Ishikawa (cell line): ENCODE results near the gene MIAT.

Experiments used
- CEBPB ChIP-seq: IDR thresholded peaks from 2 replicates; pipeline ENCODE4 v1.6.1; 2012
- CREB1 ChIP-seq: IDR thresholded peaks from 2 replicates; pipeline ENCODE4 v1.6.1; 2012; ENCODE audit warnings: low read depth
- EGR1 ChIP-seq: IDR thresholded peaks from 2 replicates; pipeline ENCODE4 v1.6.1; 2012
- EP300 ChIP-seq: IDR thresholded peaks from 2 replicates; pipeline ENCODE4 v1.6.1; 2012; ENCODE audit warnings: borderline replicate concordance
- FOXM1 ChIP-seq: IDR thresholded peaks from 2 replicates; pipeline ENCODE4 v1.6.1; 2012; ENCODE audit warnings: low read depth, borderline replicate concordance
- RAD21 ChIP-seq: IDR thresholded peaks from 2 replicates; pipeline ENCODE4 v1.6.1; 2012; ENCODE audit warnings: low read depth
- REST ChIP-seq: IDR thresholded peaks from 2 replicates; pipeline ENCODE4 v1.6.1; 2012; ENCODE audit warnings: low read depth, mild to moderate bottlenecking
- TAF1 ChIP-seq: IDR thresholded peaks from 2 replicates; pipeline ENCODE4 v1.6.1; 2012; ENCODE audit warnings: low read depth, mild to moderate bottlenecking
- TCF12 ChIP-seq: IDR thresholded peaks from 2 replicates; pipeline ENCODE4 v1.6.1; 2012; ENCODE audit warnings: low read depth
- TEAD4 ChIP-seq: IDR thresholded peaks from 2 replicates; pipeline ENCODE4 v1.6.1; 2012
- YY1 ChIP-seq: IDR thresholded peaks from 2 replicates; pipeline ENCODE4 v1.6.1; 2012; ENCODE audit warnings: low read depth
- TF ChIP-seq, protein P1 (sequence below): IDR thresholded peaks from 2 replicates; pipeline ENCODE4 v1.6.1; 2012
- TF ChIP-seq, protein P2 (sequence below): IDR thresholded peaks from 2 replicates; pipeline ENCODE4 v1.6.1; 2012

DNA sequence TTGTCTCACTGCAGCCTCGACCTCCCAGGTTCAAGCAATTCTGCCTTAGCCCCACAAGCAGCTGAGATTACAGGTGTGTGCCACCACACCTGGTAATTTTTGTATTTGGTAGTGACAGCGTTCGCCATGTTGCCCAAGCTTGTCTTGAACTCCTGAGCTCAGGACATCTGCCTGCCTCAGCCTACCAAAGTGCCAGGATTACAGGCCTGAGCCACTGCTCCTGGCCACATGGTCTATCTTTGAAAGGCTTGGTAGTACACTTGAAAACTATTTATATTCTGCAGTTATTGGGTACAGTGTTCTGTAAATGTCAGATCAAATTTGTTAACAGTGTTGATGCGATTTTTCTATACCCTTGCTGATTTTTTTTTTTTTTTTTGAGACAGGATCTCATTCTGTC, 26.1 kb upstream of the MIAT start:
- TF ChIP-seq CEBPB (no peak), TCF12 (no peak), TAF1 (no peak), TEAD4 (no peak), RAD21 (no peak), EP300 (no peak), YY1 (no peak), FOXM1 (no peak), REST (no peak), CREB1 (no peak), EGR1 (no peak)
- TF ChIP-seq, protein P1, sequence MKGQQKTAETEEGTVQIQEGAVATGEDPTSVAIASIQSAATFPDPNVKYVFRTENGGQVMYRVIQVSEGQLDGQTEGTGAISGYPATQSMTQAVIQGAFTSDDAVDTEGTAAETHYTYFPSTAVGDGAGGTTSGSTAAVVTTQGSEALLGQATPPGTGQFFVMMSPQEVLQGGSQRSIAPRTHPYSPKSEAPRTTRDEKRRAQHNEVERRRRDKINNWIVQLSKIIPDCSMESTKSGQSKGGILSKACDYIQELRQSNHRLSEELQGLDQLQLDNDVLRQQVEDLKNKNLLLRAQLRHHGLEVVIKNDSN: no peak
- TF ChIP-seq, protein P2, sequence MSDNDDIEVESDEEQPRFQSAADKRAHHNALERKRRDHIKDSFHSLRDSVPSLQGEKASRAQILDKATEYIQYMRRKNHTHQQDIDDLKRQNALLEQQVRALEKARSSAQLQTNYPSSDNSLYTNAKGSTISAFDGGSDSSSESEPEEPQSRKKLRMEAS: no peak
